NK-92 (cell line): ENCODE data around the gene RASA3.
"Not testable (repeated sequence)": the region's sequence is repeated elsewhere in the genome, so short reads cannot be mapped to it uniquely, and the experiment has no call there.

Source experiments
- DNase-seq: peaks from one replicate; lab custom pipeline; 2025; ENCODE audit not compliant: unreplicated experiment; lab: John Stamatoyannopoulos, UW

Gene RASA3

DNA sequence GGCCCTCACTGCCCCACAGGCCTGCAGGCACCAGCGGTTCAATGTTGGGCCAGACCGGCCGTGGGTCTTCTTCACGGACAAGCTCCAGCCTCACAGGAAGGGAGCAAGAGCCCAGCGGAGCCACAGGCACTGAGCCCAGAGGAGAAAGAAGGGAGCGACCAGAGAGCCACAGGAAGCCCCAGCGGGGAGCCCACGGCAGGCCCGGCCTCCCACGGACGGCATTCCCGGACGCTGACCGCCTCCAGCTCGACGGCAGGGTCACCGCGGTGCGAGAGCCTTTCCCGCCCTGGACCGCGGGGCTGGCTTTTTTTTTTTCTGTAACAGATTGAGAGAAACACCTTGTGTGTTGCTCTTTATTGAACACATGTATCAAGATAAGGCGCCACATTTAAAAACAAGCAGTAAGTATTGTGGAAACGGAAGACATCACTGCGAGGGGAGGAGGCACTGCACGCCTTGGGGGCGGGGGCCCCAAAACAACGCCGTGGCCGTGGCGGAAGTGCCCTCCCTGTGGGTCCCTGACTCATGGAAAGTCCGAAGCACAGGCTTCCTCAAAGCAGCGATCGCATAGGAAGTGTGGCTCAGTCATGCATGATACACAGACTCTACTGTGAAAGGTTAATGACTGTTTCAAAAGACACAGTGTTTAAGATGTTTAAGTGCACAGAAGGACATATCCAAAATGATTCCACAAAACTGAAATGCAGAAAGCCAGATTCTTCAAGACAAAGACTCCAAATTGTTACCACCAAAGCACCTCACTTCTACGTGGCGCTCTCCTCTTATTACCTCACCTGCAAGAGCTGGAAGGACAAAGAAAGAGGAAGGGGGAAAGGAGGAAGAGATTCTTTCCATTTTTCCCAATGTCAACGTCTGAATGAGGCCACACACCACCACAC is 3.5 kb downstream of the RASA3 start:
- DNase-seq: no peak

DNA sequence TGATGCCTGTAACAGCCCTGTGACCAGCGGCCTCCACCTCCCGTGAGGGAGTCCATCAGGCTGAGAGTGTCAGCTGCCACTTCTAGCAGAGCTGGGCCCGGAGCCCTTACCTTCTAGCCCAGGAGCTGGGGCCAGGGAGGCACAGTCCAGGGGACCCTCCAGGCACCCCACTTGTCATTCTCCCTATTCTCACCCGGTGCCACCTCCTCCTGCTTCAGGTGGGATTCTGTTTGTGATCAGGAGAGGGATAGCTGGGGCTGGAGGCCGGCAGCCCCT is 4.1 kb downstream of the RASA3 start:
- DNase-seq: no peak

DNA sequence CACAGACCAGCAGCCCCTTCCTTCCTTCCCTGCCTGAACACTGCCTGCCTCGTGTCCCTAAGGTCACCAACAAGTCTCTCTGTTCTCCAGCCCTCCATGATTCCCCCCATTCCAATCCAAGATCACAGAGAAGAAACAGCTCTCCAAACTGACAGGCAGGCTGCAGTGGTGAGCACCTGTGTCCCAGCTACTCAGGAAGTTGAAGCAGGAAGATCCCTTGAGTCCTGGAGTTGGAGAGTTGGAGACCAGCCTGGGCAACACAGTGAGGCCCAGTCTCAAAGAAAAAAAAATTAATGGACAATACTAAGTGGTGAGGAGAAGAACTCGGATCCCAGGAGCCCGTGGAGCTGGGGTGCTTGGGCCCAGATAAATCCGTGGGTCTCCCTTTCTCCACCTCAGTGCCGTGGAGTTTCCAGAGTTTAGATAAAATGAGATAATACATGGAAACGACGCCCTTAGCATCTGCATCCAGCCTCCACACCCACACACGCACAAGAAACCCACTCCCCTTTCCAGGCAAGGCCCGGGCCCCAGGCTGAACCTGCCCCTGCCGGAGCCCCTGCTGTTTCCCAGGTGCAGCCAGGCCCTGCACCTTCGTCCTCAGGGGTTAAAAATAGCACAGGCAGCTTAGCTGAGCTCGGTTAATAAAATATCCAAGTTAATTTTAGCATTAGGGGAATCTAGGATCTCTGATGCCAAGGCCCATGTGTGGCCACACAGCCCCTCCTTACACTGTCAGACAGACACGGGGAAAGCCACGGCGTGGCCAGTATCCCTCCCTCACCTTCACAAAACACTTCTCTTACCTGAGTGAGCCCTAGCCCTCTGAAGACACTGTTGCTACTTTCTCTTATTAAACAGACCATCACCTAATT is 4.7 kb downstream of the RASA3 start:
- no peak for DNase-seq

- DNase-seq: no peak
Observed at GRCh38 chr13:114126789-114127472, 5.5 kb downstream of the RASA3 start.

DNA sequence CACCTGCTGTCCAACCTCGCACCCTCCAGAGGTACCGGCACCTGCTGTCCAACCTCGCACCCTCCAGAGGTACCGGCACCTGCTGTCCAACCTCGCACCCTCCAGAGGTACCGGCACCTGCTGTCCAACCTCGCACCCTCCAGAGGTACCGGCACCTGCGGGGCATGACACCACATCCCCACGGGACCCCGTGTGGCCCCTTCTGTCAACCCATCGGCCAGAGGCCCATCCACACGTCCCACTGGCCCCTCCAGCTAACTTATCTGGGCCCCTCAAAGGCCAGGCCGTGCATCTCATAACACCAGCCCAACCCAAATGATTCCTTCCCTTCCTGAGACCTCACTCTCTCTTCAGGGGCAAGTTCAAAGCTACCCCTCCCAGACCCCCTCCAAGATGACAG is 6.3 kb downstream of the RASA3 start:
- DNase-seq: not testable (repeated sequence)

GRCh38 chr13:114125589-114125988 is 6.8 kb downstream of the RASA3 start:
- no peak for DNase-seq

- no peak for DNase-seq
Observed at GRCh38 chr13:114124921-114125320, 7.5 kb downstream of the RASA3 start.

- DNase-seq: no peak
Observed at GRCh38 chr13:114124431-114124830, 8.0 kb downstream of the RASA3 start.

DNA sequence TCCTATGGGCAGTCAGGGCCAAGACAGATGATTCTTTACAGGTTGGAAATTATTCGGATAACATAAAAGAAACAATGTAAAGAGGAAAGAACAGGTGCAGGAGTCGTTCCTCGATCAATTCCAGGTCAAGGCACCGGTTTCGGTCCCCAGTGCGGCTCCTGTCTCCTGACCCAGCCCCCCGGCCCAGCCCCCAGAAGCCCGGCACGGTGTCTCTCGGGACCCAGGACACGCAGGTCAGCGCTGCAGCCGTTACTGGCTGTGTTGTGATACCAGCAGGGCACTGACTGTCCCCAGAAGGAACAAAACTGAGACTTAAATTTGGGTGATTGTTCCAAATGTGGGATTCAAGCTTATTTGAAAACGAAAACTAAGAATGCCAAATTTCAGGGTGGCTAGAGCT is 8.5 kb downstream of the RASA3 start:
- DNase-seq: no peak

DNA sequence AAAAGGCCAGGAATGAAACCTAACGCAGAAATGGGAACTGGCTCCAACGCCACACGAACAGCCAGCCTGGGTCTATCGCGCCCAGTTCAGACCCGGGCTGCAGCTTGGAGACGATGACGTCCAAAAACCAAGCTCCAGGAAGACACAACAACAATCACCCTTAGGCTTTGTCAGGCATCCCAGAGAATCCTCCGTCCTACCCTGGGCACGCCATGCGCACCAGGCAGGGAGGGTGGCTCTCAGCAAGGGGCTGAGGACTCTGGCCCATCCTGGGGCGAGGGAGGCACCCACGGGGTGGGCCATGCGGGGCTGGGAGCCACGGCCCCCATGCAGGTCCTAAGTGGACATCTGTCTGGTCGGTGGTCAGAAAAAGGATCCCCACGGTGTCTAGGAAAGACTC is 9.0 kb downstream of the RASA3 start:
- DNase-seq: no peak

DNA sequence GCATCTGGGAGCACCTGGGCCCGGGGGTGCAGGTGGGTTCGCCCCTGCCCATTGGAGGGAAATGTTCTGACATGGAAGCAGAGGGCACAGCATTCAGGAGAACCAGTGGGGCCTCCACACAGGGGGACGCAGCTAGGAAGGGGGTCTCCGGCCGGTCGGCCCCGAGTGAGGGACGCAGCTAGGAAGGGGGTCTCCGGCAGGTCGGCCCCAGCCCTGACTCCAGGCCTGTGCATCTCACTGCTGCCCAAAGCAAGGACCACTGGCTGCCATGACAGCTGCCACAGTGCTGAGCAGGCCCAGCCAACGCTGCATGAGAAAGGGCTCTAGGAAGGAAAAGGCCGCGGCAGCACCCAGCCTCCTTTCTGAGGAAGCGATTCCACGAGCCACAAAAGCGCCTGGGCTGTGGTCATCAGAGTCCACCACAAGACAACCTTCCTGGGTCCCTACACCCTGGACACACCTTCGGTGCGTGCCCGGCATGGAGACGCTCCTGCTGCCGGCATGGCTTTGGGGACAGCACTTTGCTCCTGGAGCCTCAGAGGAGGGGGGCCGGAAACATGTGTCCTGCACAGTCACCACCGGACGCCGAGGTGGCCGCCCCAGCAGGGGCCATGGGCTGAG is 9.7 kb downstream of the RASA3 start:
- no peak for DNase-seq

DNA sequence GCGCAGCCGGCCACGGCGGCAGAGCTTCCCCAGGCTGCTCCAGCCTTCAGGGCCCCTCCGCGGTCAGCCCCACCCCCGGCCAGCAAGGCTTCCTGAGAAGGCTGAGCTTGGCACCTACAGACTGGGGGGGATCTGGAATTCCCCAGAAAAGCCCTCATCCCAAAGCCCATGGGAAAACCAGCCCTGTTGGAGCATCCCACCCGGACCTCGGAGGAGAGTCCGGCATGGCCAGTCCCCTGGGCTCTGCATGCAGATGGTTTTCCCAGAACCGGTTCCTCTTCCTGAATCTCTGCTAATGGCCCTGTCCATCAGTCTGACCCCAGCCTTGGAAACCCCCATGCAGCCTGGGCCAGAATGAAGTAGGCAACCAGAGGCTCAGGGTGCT is 10.3 kb downstream of the RASA3 start:
- DNase-seq: no peak

DNA sequence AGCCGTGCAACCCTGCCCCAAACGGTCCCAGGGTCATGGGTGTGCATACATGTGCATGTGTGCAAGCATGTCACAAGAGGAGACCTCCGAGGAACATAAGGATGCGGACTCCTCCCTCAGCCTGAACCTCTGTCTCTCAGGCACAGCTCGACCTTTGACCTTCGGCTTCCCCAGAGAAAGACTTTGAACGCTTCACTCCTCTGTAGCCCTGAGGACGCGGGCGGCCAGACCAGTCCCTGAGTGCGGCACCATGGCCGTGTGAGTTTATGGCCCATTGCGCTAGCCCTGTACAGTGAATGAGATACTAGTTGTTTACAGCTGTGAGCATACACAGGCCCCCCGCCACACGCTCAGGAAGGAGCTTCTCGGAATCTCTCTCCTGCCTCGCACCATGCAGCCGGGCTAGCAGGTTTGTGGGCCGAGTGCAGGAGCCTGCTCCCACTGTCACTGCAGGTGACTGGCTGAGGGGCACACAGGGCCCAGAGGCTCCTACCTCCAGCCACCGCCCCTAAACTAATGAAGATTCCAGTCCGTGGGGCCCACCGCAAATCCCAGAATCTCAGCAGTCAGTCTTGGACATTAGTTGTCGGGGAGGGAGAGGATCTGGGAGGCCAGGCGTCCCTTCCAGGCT is 10.8 kb downstream of the RASA3 start:
- no peak for DNase-seq

GRCh38 chr13:114121031-114121430 is 11.4 kb downstream of the RASA3 start:
- no peak for DNase-seq

GRCh38 chr13:114120591-114121011 is 11.8 kb downstream of the RASA3 start:
- no peak for DNase-seq

DNA sequence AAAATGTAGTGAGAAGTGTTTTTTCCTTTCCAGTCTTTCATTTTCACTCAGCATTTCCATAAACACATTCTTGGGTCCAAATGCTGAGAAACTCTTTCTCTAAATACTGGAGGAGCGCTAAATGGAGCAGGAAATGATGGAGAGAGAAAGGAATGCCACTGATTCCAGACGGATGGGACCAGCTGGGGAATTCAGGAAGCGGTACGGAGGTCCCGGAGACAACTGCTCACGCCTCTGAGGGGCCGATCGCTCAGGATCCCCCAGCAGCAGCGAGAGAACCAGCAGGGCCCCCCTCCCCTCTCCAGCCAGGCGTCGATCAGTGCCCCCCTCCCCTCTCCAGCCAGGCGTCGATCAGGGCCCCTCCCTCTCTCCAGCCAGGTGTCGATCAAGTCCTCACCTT is 13.2 kb downstream of the RASA3 start:
- no peak for DNase-seq

GRCh38 chr13:114118511-114119123 is 13.8 kb downstream of the RASA3 start:
- no peak for DNase-seq

- DNase-seq: no peak
Observed at GRCh38 chr13:114118086-114118485, 14.3 kb downstream of the RASA3 start.

DNA sequence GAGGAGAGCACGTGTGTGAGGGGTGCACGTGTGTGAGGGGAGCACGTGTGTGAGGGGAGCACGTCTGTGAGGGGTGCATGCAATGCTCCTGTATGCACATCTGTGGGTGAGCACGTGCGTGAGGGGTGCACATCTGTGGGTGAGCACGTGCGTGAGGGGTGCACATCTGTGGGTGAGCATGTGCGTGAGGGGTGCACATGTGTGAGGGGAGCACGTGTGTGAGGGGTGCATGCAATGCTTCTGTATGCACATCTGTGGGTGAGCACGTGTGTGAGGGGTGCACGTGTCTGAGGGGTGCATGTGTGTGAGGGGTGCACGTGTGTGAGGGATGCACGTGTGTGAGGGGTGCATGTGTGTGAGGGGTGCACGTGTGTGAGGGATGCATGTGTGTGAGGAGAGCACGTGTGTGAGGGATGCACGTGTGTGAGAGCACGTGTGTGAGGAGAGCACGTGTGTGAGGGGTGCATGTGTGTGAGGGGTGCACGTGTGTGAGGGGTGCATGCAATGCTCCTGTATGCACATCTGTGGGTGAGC is 15.0 kb downstream of the RASA3 start:
- not testable (repeated sequence) for DNase-seq

DNA sequence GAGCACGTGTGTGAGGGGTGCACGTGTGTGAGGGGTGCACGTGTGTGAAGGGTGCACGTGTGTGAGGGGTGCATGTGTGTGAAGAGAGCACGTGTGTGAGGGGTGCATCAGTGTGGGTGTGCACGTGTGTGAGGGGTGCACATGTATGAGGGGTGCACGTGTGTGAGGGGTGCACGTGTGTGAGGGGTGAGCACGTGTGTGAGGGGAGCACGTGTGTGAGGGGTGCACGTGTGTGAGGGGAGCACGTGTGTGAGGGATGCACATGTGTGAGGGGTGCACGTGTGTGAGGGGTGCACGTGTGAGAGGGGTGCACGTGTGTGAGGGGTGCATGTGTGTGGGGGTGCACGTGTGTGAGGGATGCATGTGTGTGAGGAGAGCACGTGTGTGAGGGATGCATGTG is 15.7 kb downstream of the RASA3 start:
- DNase-seq: no peak
